HEK293 (cell line): Measurements from ENCODE around the gene SMPD3.

Experiments
- GLIS2 ChIP-seq: fragments of 450-650 bp; formaldehyde crosslinking; IDR thresholded peaks from 2 replicates; pipeline ENCODE4 v1.5.1; 2016; ENCODE audit warnings: missing biosample characterization, missing genetic modification characterization
- HOXA7 ChIP-seq: sonication (generic); formaldehyde crosslinking; IDR thresholded peaks from 2 replicates; pipeline ENCODE4 v1.8.1; 2022; ENCODE audit warnings: missing genetic modification reagents, borderline replicate concordance
- TF ChIP-seq, protein P1 (sequence below): fragments of 450-650 bp; formaldehyde crosslinking; IDR thresholded peaks from 2 replicates; pipeline ENCODE4 v1.5.1; 2017; ENCODE audit warnings: missing biosample characterization, mild to moderate bottlenecking, missing genetic modification characterization, moderate library complexity
- TF ChIP-seq, protein P2 (sequence below): fragments of 450-650 bp; formaldehyde crosslinking; IDR thresholded peaks from 2 replicates; pipeline ENCODE4 v1.5.1; 2016; ENCODE audit warnings: missing biosample characterization, missing genetic modification characterization
- TF ChIP-seq, protein P3 (sequence below): fragments of 450-650 bp; formaldehyde crosslinking; IDR thresholded peaks from 2 replicates; pipeline ENCODE4 v1.5.1; 2017; ENCODE audit warnings: missing biosample characterization, missing genetic modification characterization
- TF ChIP-seq, protein P4 (sequence below): fragments of 450-650 bp; formaldehyde crosslinking; IDR thresholded peaks from 2 replicates; pipeline ENCODE4 v1.5.1; 2017; ENCODE audit warnings: missing biosample characterization, missing genetic modification characterization
- TF ChIP-seq, protein P5 (sequence below): fragments of 450-650 bp; formaldehyde crosslinking; IDR thresholded peaks from 2 replicates; pipeline ENCODE4; 2016; ENCODE audit warnings: missing biosample characterization, missing genetic modification characterization

DNA sequence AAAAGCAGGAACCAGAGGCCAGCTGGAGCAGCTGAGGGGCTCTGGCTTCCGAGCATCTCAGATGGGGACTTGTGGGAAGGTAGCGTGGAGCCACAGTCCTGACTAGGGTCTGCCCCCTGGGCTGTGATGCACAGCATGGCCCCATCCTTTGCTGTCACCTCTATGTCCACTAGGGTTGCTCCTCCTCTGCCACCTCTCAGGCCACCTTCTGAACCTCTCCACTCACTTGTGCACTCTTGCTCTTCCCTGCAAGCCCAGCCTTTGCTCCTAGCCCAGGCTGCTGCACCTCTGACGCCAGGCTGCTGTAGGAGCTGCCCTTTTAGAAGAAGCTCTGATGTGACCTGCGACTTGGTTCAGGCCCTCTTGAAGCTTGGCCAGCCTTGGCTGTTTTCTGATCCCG is 24.3 kb upstream of the SMPD3 start:
- TF ChIP-seq, protein P1, sequence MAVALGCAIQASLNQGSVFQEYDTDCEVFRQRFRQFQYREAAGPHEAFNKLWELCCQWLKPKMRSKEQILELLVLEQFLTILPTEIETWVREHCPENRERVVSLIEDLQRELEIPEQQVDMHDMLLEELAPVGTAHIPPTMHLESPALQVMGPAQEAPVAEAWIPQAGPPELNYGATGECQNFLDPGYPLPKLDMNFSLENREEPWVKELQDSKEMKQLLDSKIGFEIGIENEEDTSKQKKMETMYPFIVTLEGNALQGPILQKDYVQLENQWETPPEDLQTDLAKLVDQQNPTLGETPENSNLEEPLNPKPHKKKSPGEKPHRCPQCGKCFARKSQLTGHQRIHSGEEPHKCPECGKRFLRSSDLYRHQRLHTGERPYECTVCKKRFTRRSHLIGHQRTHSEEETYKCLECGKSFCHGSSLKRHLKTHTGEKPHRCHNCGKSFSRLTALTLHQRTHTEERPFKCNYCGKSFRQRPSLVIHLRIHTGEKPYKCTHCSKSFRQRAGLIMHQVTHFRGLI (tag by site-specific recombination) = no peak
- TF ChIP-seq, protein P2, sequence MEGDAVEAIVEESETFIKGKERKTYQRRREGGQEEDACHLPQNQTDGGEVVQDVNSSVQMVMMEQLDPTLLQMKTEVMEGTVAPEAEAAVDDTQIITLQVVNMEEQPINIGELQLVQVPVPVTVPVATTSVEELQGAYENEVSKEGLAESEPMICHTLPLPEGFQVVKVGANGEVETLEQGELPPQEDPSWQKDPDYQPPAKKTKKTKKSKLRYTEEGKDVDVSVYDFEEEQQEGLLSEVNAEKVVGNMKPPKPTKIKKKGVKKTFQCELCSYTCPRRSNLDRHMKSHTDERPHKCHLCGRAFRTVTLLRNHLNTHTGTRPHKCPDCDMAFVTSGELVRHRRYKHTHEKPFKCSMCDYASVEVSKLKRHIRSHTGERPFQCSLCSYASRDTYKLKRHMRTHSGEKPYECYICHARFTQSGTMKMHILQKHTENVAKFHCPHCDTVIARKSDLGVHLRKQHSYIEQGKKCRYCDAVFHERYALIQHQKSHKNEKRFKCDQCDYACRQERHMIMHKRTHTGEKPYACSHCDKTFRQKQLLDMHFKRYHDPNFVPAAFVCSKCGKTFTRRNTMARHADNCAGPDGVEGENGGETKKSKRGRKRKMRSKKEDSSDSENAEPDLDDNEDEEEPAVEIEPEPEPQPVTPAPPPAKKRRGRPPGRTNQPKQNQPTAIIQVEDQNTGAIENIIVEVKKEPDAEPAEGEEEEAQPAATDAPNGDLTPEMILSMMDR (tag by site-specific recombination) = no peak
- no peak for TF ChIP-seq HOXA7
- no peak for TF ChIP-seq GLIS2
- TF ChIP-seq, protein P3, sequence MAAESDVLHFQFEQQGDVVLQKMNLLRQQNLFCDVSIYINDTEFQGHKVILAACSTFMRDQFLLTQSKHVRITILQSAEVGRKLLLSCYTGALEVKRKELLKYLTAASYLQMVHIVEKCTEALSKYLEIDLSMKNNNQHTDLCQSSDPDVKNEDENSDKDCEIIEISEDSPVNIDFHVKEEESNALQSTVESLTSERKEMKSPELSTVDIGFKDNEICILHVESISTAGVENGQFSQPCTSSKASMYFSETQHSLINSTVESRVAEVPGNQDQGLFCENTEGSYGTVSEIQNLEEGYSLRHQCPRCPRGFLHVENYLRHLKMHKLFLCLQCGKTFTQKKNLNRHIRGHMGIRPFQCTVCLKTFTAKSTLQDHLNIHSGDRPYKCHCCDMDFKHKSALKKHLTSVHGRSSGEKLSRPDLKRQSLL (tag by site-specific recombination) = no peak
- TF ChIP-seq, protein P4, sequence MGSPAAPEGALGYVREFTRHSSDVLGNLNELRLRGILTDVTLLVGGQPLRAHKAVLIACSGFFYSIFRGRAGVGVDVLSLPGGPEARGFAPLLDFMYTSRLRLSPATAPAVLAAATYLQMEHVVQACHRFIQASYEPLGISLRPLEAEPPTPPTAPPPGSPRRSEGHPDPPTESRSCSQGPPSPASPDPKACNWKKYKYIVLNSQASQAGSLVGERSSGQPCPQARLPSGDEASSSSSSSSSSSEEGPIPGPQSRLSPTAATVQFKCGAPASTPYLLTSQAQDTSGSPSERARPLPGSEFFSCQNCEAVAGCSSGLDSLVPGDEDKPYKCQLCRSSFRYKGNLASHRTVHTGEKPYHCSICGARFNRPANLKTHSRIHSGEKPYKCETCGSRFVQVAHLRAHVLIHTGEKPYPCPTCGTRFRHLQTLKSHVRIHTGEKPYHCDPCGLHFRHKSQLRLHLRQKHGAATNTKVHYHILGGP (tag by site-specific recombination) = no peak
- TF ChIP-seq, protein P5, sequence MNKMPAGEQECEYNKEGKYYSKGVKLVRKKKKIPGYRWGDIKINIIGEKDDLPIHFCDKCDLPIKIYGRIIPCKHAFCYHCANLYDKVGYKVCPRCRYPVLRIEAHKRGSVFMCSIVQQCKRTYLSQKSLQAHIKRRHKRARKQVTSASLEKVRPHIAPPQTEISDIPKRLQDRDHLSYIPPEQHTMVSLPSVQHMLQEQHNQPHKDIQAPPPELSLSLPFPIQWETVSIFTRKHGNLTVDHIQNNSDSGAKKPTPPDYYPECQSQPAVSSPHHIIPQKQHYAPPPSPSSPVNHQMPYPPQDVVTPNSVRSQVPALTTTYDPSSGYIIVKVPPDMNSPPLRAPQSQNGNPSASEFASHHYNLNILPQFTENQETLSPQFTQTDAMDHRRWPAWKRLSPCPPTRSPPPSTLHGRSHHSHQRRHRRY (tag by site-specific recombination) = no peak
